GM12873 (cell line): Measurements from ENCODE around the gene MYD88.

Experiments used
- TF ChIP-seq, protein P1 (sequence below): IDR thresholded peaks from 2 replicates; pipeline ENCODE4 v1.5.1; 2012; ENCODE audit warnings: low read depth, mild to moderate bottlenecking, moderate library complexity, low read length, control low read depth; ENCODE audit not compliant: insufficient read depth; ENCODE audit errors: missing control alignments

The MYD88 gene

DNA sequence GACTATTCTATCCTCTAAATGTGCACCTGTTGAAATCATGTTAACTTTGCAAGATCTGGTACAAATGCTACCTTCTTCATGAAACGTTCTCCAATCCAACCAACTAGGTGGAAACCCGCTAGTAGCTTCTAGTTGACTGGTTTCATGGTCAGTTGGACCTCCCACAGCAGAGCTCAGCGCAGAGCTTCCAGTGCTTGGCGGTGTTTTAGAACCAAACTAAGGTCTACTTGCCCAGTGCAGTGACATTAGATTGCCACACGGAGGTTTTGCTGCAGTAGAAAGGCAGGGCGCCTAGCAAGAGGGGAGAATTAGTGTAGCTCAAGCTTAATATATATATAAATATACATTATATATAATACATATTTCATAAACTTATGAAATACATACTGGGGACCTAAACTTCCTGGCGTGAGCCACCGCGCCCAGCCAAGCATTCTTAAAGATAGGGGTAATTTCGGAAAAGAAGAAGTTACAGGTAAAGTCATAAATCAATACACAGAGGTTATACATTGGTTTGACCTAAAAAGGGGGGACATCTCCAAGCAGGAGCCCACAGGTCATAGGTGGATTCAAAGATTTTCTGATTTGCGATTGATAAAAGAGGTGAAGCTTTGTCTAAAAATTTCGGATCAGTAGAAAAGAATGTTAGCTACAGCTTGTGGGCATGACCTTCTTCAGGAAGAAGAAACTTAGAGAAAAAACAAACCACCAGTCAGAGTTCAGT lies 24.8 kb downstream of the MYD88 start:
- TF ChIP-seq, protein P1, sequence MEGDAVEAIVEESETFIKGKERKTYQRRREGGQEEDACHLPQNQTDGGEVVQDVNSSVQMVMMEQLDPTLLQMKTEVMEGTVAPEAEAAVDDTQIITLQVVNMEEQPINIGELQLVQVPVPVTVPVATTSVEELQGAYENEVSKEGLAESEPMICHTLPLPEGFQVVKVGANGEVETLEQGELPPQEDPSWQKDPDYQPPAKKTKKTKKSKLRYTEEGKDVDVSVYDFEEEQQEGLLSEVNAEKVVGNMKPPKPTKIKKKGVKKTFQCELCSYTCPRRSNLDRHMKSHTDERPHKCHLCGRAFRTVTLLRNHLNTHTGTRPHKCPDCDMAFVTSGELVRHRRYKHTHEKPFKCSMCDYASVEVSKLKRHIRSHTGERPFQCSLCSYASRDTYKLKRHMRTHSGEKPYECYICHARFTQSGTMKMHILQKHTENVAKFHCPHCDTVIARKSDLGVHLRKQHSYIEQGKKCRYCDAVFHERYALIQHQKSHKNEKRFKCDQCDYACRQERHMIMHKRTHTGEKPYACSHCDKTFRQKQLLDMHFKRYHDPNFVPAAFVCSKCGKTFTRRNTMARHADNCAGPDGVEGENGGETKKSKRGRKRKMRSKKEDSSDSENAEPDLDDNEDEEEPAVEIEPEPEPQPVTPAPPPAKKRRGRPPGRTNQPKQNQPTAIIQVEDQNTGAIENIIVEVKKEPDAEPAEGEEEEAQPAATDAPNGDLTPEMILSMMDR: peak; percentile 37

DNA sequence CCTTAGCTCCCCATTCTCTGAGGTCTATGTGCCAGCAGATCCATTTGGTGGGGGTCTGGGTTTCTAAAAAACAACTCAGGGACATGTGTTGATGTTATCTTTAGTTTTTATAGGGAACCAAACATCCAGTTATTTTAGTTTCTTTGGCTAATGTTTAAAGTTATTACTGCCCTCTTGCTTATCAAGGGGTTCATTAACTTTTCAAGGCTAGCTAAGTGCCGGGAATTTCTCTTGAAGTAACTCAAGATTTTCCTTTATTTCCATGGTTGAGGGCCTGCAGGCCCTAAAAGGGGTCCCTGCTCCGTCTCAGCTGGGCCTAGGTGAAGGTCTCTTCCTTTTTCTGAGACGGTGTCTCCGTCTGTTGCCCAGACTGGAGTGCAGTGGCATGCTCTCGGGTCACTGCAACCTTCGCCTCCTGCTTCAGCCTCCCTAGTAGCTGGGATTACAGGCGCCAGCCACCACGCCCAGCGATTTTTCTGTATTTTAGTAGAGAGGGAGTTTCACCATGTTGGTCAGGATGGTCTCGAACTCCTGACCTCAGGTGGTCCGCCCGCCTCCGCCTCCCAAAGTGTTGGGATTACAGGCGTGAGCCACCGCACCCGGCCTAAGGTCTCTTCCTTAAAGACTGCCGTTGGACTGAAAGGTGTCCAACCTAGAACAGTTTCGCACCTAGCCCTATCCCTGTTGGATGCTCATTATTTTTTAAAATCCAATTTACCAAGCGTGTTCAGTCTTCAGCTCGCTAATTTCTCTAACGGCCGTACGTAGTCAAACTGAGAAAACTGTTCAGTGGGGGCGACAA lies 25.6 kb downstream of the MYD88 start:
- TF ChIP-seq, protein P1: no peak

DNA sequence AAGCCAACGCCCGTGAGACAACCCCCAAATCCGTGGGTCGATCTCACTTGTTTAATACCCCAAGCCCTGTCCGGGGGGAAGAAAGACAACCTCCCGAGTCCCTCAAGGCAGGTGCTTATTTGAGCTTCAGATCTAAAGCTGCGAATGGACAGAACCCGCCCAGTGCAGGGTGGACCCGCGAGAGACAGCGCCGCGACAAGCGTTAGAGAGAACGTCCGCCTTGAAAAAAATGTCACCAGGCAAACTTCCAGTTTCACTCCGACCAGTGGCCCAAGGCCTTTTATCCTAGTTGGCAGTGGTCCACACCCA lies 26.1 kb downstream of the MYD88 start:
- TF ChIP-seq, protein P1: no peak

DNA sequence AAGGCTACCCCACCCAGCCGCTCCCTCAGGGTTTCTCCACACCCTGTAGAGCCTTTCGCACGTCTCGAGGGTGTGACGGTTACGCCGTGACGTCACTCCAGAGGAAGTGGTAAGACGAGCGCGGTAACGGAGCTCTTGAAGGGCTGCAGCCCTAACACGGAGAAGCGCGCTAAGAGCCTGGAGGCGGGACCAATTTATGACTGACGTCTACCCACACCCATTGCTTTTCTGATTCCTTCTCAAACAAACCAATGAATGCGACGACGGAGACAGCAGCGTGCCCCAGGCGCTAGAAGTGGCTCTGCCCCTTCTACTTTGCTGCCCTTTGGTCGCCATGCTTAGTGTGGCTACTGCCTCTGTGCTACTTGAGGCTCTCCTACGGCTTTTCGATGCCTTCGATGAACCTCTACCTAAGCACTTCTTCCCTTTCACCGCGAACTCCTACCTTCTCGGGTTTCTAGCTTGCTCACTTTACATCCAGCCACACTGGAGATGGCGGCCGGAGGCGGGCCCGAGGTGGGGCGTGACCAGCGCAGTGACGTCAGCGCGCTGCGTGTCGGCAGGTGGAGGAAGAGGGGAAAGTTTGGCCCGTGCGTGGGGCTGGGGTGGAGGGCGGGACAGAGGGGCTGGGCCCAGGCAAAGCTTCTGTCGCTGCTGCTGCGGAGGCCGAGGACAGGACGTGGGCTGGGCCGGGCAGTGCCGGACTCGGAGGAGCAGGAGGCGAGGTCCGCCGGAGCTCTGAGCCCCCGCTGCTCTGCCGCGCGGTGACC lies 26.7 kb downstream of the MYD88 start, which contains the start of gene OXSR1:
TSS of gene OXSR1 (plus strand) at position 586 of the 770 bp plus-strand sequence. CDS start 340 bp downstream, outside the sequence.
- TF ChIP-seq, protein P1: no peak

DNA sequence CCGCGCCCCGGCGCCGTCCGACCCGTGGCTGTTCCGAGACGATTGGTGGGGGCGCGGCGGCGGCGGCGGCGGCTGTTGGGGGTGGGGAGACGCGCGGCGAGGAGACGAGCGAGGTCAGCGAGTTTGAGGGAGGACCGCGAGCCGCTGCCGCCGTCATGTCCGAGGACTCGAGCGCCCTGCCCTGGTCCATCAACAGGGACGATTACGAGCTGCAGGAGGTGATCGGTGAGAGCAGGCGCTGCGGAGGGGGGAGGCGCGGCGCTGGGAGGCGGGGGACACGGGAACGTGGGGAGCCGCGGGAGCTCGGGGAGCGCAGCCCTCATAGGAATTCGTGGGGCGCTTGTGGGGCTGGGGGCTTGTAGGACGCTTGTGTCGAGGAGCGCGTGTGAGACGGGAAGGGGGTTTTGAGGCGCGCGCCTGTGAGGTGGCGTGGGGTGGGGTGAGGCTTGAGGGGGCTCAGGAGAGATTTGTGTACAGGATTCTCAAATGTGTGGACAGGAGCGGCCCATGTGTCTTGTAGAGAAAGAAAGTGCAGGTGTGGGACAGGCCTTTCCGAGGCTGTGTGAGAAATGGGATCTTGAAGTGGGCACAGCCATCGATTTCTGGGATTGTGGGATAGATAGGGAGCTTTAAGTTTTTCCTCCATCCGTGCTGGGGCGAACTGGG lies 27.4 kb downstream of the MYD88 start:
- TF ChIP-seq, protein P1: no peak

DNA sequence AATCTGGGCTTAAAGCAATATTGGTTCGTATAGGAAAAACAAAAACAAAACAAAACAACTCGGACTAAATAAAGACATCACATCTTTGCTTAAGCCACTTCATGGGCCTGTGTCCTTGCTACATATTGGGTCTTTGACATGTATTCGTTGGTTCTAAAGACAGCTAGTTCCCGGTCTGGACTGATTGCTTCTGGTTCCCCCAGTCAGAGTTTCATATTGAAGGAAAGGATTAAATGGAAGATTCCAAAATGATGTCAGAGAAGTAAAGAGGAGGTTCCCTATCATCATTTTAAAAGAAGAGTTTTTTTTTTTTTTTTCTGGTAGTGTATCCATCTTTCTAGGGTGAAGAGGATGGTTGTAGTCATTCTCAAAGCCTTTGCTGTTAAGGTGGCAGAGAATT lies 29.1 kb downstream of the MYD88 start:
- TF ChIP-seq, protein P1: no peak
